ENCODE data around the gene CELF4.

CELF4 gene

GRCh38 chr18:37328946-37329719, 236.5 kb downstream of the CELF4 start:
- no peak for DNase-seq (ENCODE audit: low spot score)
- TF ChIP-seq CTCF (IDR thresholded peaks at IDR 0.05; ENCODE audit: extremely low read depth, missing control alignments) = no peak

GRCh38 chr18:37327063-37327577, 238.5 kb downstream of the CELF4 start:
- no peak for DNase-seq (ENCODE audit: low spot score)
- no peak for TF ChIP-seq CTCF (IDR thresholded peaks at IDR 0.05; ENCODE audit: extremely low read depth, missing control alignments)

GRCh38 chr18:37322492-37323035, 243.0 kb downstream of the CELF4 start:
- DNase-seq (ENCODE audit: low spot score) = peak; percentile 58
- peak; percentile 62 for TF ChIP-seq CTCF (IDR thresholded peaks at IDR 0.05; ENCODE audit: extremely low read depth, missing control alignments)

GRCh38 chr18:37321582-37322491, 243.8 kb downstream of the CELF4 start:
- no peak for TF ChIP-seq CTCF (IDR thresholded peaks at IDR 0.05; ENCODE audit: extremely low read depth, missing control alignments)
- no peak for DNase-seq (ENCODE audit: low spot score)

- no peak for TF ChIP-seq CTCF (IDR thresholded peaks at IDR 0.05; ENCODE audit: extremely low read depth, missing control alignments)
- no peak for DNase-seq (ENCODE audit: low spot score)
These were observed 245.3 kb downstream of the CELF4 start for GRCh38 chr18:37320317-37320716.

GRCh38 chr18:37318360-37319355, 246.9 kb downstream of the CELF4 start:
- no peak for DNase-seq (ENCODE audit: low spot score)
- no peak for TF ChIP-seq CTCF (IDR thresholded peaks at IDR 0.05; ENCODE audit: extremely low read depth, missing control alignments)
